GM12891 (cell line): ENCODE data around the gene PLA2G2C.

Experiments used
- POLR2A ChIP-seq: IDR thresholded peaks from 2 replicates; pipeline ENCODE4 v1.6.1; 2011; ENCODE audit warnings: low read depth, low read length, control low read depth
- POLR2AphosphoS5 ChIP-seq: IDR thresholded peaks from 2 replicates; pipeline ENCODE4 v1.6.1; 2011; ENCODE audit warnings: low read depth, low read length, control low read depth
- TAF1 ChIP-seq: IDR thresholded peaks from 2 replicates; pipeline ENCODE4 v1.6.1; 2011; ENCODE audit warnings: low read depth, low read length, control low read depth

- TF ChIP-seq TAF1 = no peak
- TF ChIP-seq POLR2A = no peak
- TF ChIP-seq POLR2AphosphoS5 = no peak
Measured at GRCh38 chr1:20150969-20151368, 35.3 kb downstream of the PLA2G2C start.
